GM23338 (cell line): Measurements from ENCODE around the gene ATXN7L1. TPM values are rescaled to one million over a fixed set of nuclear protein-coding genes. Genes with fewer than 3 reads are reported as not detected.

Source experiments
- ATAC-seq: fragments of 200-7000 bp; cut with Tn5 transposase; 3 replicates; pipeline ENCODE4 v1.9.1; 2020
- DNase-seq: peaks from one replicate; pipeline ENCODE4 v3.0.0-alpha.2; 2015; ENCODE audit warnings: low spot score
- H2AFZ ChIP-seq: fragments of 200-600 bp; sonication (generic); 2 replicates; pipeline ENCODE4 v1.8.0; 2016; ENCODE audit warnings: antibody characterized with exemption, mild to moderate bottlenecking, moderate library complexity
- H3F3A ChIP-seq: fragments of 200-600 bp; sonication (generic); replicated peaks from 2 replicates; pipeline ENCODE4 v1.8.0; 2017; ENCODE audit warnings: antibody characterized with exemption, mixed run types, low read depth
- H3K27ac ChIP-seq: fragments of 200-600 bp; sonication (generic); 2 replicates; pipeline ENCODE4 v1.6.1; 2016; ENCODE audit warnings: low read depth
- H3K27me3 ChIP-seq: fragments of 200-600 bp; sonication (generic); 2 replicates; pipeline ENCODE4 v1.8.0; 2016; ENCODE audit warnings: mild to moderate bottlenecking, mixed run types, moderate library complexity; ENCODE audit not compliant: insufficient read depth
- H3K36me3 ChIP-seq: fragments of 200-600 bp; sonication (generic); 2 replicates; pipeline ENCODE4 v1.8.0; 2016; ENCODE audit warnings: mild to moderate bottlenecking; ENCODE audit not compliant: insufficient read depth
- H3K4me1 ChIP-seq: fragments of 200-600 bp; sonication (generic); 2 replicates; pipeline ENCODE4 v1.8.0; 2016; ENCODE audit warnings: mild to moderate bottlenecking, moderate library complexity; ENCODE audit not compliant: insufficient read depth
- H3K4me2 ChIP-seq: fragments of 200-600 bp; sonication (generic); 2 replicates; pipeline ENCODE4 v1.7.1; 2017; ENCODE audit warnings: mixed run types
- H3K4me3 ChIP-seq: fragments of 200-600 bp; sonication (generic); 2 replicates; pipeline ENCODE4 v1.6.1; 2016; ENCODE audit warnings: mixed run types
- H3K79me2 ChIP-seq: fragments of 200-600 bp; sonication (generic); replicated peaks from 2 replicates; pipeline ENCODE4 v1.8.0; 2017; ENCODE audit warnings: mild to moderate bottlenecking; ENCODE audit not compliant: insufficient read depth
- H3K9me2 ChIP-seq: fragments of 200-600 bp; sonication (generic); 2 replicates; pipeline ENCODE4 v1.8.0; 2017; ENCODE audit not compliant: insufficient read depth
- H4K20me1 ChIP-seq: fragments of 200-600 bp; sonication (generic); replicated peaks from 2 replicates; pipeline ENCODE4 v1.8.0; 2017; ENCODE audit warnings: mild to moderate bottlenecking; ENCODE audit not compliant: insufficient read depth
- H3K27ac Mint-ChIP-seq: 2 replicates; pipeline ENCODE4 v1.8.0; 2020; ENCODE audit warnings: inconsistent platforms, mild to moderate bottlenecking, moderate library complexity, mixed read lengths
- H3K27me3 Mint-ChIP-seq: 3 replicates; pipeline ENCODE4 v1.8.0; 2022; ENCODE audit warnings: low read depth, mild to moderate bottlenecking, moderate library complexity, mixed read lengths, inconsistent platforms; ENCODE audit not compliant: insufficient read depth, poor library complexity
- H3K36me3 Mint-ChIP-seq: 3 replicates; pipeline ENCODE4 v1.8.0; 2021; ENCODE audit warnings: low read depth, mild to moderate bottlenecking, inconsistent platforms, moderate library complexity, mixed read lengths
- H3K4me1 Mint-ChIP-seq: 3 replicates; pipeline ENCODE4 v1.8.0; 2020; ENCODE audit warnings: mild to moderate bottlenecking, inconsistent platforms, mixed read lengths
- H3K4me3 Mint-ChIP-seq: 3 replicates; pipeline ENCODE4 v1.8.0; 2021; ENCODE audit warnings: moderate library complexity, mild to moderate bottlenecking, inconsistent platforms, mixed read lengths
- H3K9me3 Mint-ChIP-seq: 3 replicates; pipeline ENCODE4 v1.8.0; 2020; ENCODE audit warnings: moderate library complexity, mild to moderate bottlenecking, inconsistent platforms, mixed read lengths
- CREB1 ChIP-seq: fragments of 250-450 bp; sonication (Bioruptor Pico); IDR thresholded peaks from 2 replicates; pipeline ENCODE4 v1.5.0; 2020; ENCODE audit warnings: low read depth, mild to moderate bottlenecking, moderate library complexity
- EZH2 ChIP-seq: fragments of 200-600 bp; sonication (generic); IDR thresholded peaks from one replicate; pipeline ENCODE4 v1.8.0; 2017; ENCODE audit warnings: antibody characterized with exemption, mild to moderate bottlenecking, low read depth; ENCODE audit not compliant: unreplicated experiment
- EZH2phosphoT487 ChIP-seq: fragments of 200-600 bp; sonication (generic); IDR thresholded peaks from one replicate; pipeline ENCODE4 v1.8.1; 2018; ENCODE audit warnings: antibody characterized with exemption; ENCODE audit not compliant: unreplicated experiment
- NANOG ChIP-seq: IDR thresholded peaks from 2 replicates; pipeline ENCODE4 v1.6.1; 2016; ENCODE audit warnings: antibody characterized with exemption, borderline replicate concordance
- REST ChIP-seq: IDR thresholded peaks from one replicate; pipeline ENCODE4 v1.6.1; 2018; ENCODE audit warnings: antibody characterized with exemption; ENCODE audit not compliant: unreplicated experiment
- STAT1 ChIP-seq: IDR thresholded peaks from one replicate; pipeline ENCODE4 v1.6.1; 2016; ENCODE audit warnings: antibody characterized with exemption; ENCODE audit not compliant: unreplicated experiment
- ZNF462 ChIP-seq: fragments of 250-450 bp; sonication (Bioruptor Pico); IDR thresholded peaks from 2 replicates; pipeline ENCODE4 v1.5.0; 2020; ENCODE audit warnings: mild to moderate bottlenecking, moderate library complexity
- polyA plus RNA-seq: library from polyadenylated mRNA; unstranded; fragments of >200 nt; fragmentation: Nextera tagmentation; extraction: Ambion mirVana; gene quantifications from 2 replicates; pipeline ENCODE4 v1.2.1, GENCODE V29; 2016
- total RNA-seq: library from RNA; depleted of rRNA; stranded (reverse); fragments of >200 nt; shearing (Covaris generic); gene quantifications from 2 replicates; pipeline ENCODE4 v1.2.3, GENCODE V29; 2014
- TF ChIP-seq, protein P1 (sequence below): IDR thresholded peaks from 2 replicates; pipeline ENCODE4 v1.6.1; 2016; ENCODE audit warnings: antibody characterized with exemption

The ATXN7L1 gene
- total and polyA plus RNA-seq, 2 experiments from 2014 or later = 22.8 to 29.8 TPM

- Histone ChIP-seq H3K9me2 (peaks cover 2% of the 10 kb centered on the region; the same call in 1 of the 2 replicates), H3K79me2 (peaks cover 51% of the 10 kb centered on the region), H3K36me3 (no peaks in the 10 kb centered on the region), H2AFZ (no peak overlapping the region), H3K4me1 (peaks cover 49% of the 10 kb centered on the region), H3F3A (peaks cover 22% of the 10 kb centered on the region), H3K4me3 (no peak overlapping the region), H3K27me3 (no peaks in the 10 kb centered on the region), H4K20me1 (peaks cover 3% of the 10 kb centered on the region; the same call in 1 of the 2 replicates), H3K27ac (no peak overlapping the region), H3K4me2 (no peak overlapping the region)
- ATAC-seq = no peak
- DNase-seq = no peak
- TF ChIP-seq EZH2phosphoT487 (no peak), ZNF462 (CRISPR knock-in tag) (no peak), NANOG (no peak), STAT1 (no peak), REST (no peak), EZH2 (no peak), CREB1 (CRISPR knock-in tag) (no peak)
- TF ChIP-seq, protein P1, sequence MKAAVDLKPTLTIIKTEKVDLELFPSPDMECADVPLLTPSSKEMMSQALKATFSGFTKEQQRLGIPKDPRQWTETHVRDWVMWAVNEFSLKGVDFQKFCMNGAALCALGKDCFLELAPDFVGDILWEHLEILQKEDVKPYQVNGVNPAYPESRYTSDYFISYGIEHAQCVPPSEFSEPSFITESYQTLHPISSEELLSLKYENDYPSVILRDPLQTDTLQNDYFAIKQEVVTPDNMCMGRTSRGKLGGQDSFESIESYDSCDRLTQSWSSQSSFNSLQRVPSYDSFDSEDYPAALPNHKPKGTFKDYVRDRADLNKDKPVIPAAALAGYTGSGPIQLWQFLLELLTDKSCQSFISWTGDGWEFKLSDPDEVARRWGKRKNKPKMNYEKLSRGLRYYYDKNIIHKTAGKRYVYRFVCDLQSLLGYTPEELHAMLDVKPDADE = no peak
- H3K27ac Mint-ChIP-seq = no peak overlapping the region
- peaks cover 7% of the 10 kb centered on the region for H3K27me3 Mint-ChIP-seq
- peaks cover 13% of the 10 kb centered on the region for H3K36me3 Mint-ChIP-seq
- no peaks in the 10 kb centered on the region for H3K9me3 Mint-ChIP-seq
- peaks cover 51% of the 10 kb centered on the region for H3K4me1 Mint-ChIP-seq
- no peak overlapping the region for H3K4me3 Mint-ChIP-seq
These were observed 34.5 kb downstream of the ATXN7L1 start for GRCh38 chr7:105841866-105842265.
